Psoas muscle (tissue), 8 donors: ENCODE measurements around the gene ZNF544. TPM values are rescaled to one million over a fixed set of nuclear protein-coding genes. Genes with fewer than 3 reads are reported as not detected.

Source experiments
- ATAC-seq, 4 donors: fragments of 200-7000 bp; cut with Tn5 transposase; one replicate each; pipeline ENCODE4 v1.9.1; 2020; ENCODE audit warnings: moderate library complexity in 3 of 4, mild to moderate bottlenecking in 2 of 4
- DNase-seq, 2 donors: peaks; one replicate each; pipeline ENCODE4 v3.0.0-alpha.2; 2020
- H3K27ac ChIP-seq: fragments of 200-600 bp; one replicate; pipeline ENCODE4 v1.8.0; 2022
- H3K27me3 ChIP-seq, 3 donors: fragments of 200-600 bp in 1 of 3; one replicate each; pipeline versions ENCODE4 v1.6.1 to v1.8.0; 2013 to 2022; ENCODE audit warnings: low read length in 2 of 3, mild to moderate bottlenecking in 2 of 3, moderate library complexity in 1 of 3; ENCODE audit not compliant: insufficient read depth in 3 of 3
- H3K36me3 ChIP-seq, 2 donors: fragments of 200-600 bp in 1 of 2; one replicate each; pipeline versions ENCODE4 v1.6.1 to v1.8.0; 2013 to 2022; ENCODE audit warnings: low read depth in 1 of 2, mild to moderate bottlenecking in 1 of 2, moderate library complexity in 1 of 2; ENCODE audit not compliant: insufficient read depth in 1 of 2
- H3K4me1 ChIP-seq: fragments of 200-600 bp; one replicate; pipeline ENCODE4 v1.8.0; 2022
- H3K4me3 ChIP-seq: fragments of 200-600 bp; one replicate; pipeline ENCODE4 v1.8.0; 2022; ENCODE audit warnings: mild to moderate bottlenecking
- H3K9me3 ChIP-seq: fragments of 200-600 bp; one replicate; pipeline ENCODE4 v1.8.0; 2022
- CTCF ChIP-seq: fragments of 200-600 bp; IDR thresholded peaks from one replicate; pipeline ENCODE4 v1.8.0; 2022; ENCODE audit warnings: antibody characterized with exemption
- WGBS, 3 donors: extraction: QIAGEN DNeasy Blood & Tissue Kit; methylation state at CpG; one replicate each; pipeline versions ENCODE4 v1.1.6 to v1.1.7; 2013; 5-methylcytosine and 5-hydroxymethylcytosine counted together
- intact Hi-C, 2 donors: fragments of 100-400 bp; cut with DNase I; formaldehyde crosslinking; loops; one replicate each; pipeline versions ENCODE4 v1.11.0 to v1.14.2; 2022
- polyA plus RNA-seq, 3 donors: library from polyadenylated mRNA; stranded (reverse); fragments of 200-250 nt; gene quantifications; one replicate each; pipeline ENCODE4 v1.2.3, GENCODE V29; 2013
- total RNA-seq, 4 donors: library from RNA; stranded (reverse); fragmentation: NEBNext Ultra II Directional in 2 of 4; extraction: Animal tissue kit (Norgen Biotek cat#: 25700) in 2 of 4; gene quantifications; one replicate each; pipeline versions ENCODE4 v1.2.1 to v1.2.4, GENCODE V29; 2021 to 2023
- donor health status: healthy with polysubstance abuse.
- donor health status: DM: no; HTN: no; CAD: no; lungs with moderate emphysema.
- donor health status: Bipolar disorder and iron deficiency.
- donor health status: healthy.
- donor health status: DM: yes; HTN: yes; CAD: no.
- donor health status: DM: no; HTN: no; CAD: no.
- donor health status: DM: no; HTN: no; CAD: no.
- donor health status: DM: yes; HTN: yes; CAD: no.

Gene ZNF544
- total and polyA plus RNA-seq, 7 donors, result 2.4 to 15.3 (median 5.1) TPM

GRCh38 chr19:58284199-58284598 is 55.5 kb downstream of the ZNF544 start:
- Histone ChIP-seq H3K4me3 (no peak overlapping the region), H3K27ac (no peak overlapping the region), H3K9me3 (peaks cover 7% of the 10 kb centered on the region), H3K4me1 (no peaks in the 10 kb centered on the region), H3K36me3 (peaks cover 0 to 39% of the 10 kb centered on the region in 2 donors), H3K27me3 (no peaks in the 10 kb centered on the region)
- ATAC-seq, result no peak
- WGBS, 3 donors, result 79 to 84% (median 84%) methylated on average over 7 of the region's 7 CpGs
- no peak for DNase-seq
- intact Hi-C loops, result no loop called here
- TF ChIP-seq CTCF, result no peak

- Histone ChIP-seq H3K4me1 (no peaks in the 10 kb centered on the region), H3K9me3 (peaks cover 52% of the 10 kb centered on the region), H3K27ac (no peak overlapping the region), H3K4me3 (no peak overlapping the region), H3K36me3 (peaks cover 26 to 68% of the 10 kb centered on the region in 2 donors), H3K27me3 (no peaks in the 10 kb centered on the region)
- TF ChIP-seq CTCF, result no peak
- intact Hi-C loops, result no loop called here
- WGBS, 3 donors, result 91 to 95% (median 92%) methylated on average over 7 of the region's 7 CpGs
- ATAC-seq, result no peak
- DNase-seq, result no peak
Observed at GRCh38 chr19:58291943-58292342, 63.2 kb downstream of the ZNF544 start.

- Histone ChIP-seq H3K9me3 (peaks cover 48% of the 10 kb centered on the region), H3K4me3 (no peak overlapping the region), H3K27ac (no peak overlapping the region), H3K4me1 (no peaks in the 10 kb centered on the region), H3K36me3 (peaks cover 26 to 47% of the 10 kb centered on the region in 2 donors), H3K27me3 (no peaks in the 10 kb centered on the region)
- ATAC-seq, result no peak
- intact Hi-C loops, result no loop called here
- no peak for DNase-seq
- TF ChIP-seq CTCF, result no peak
- WGBS, 3 donors, result 96 to 97% (median 97%) methylated on average over 22 of the region's 22 CpGs
Observed at GRCh38 chr19:58294743-58295374, 66.1 kb downstream of the ZNF544 start.

GRCh38 chr19:58296104-58296503 is 67.4 kb downstream of the ZNF544 start:
- Histone ChIP-seq H3K27ac (no peak overlapping the region), H3K4me1 (no peaks in the 10 kb centered on the region), H3K9me3 (peaks cover 50% of the 10 kb centered on the region), H3K4me3 (no peak overlapping the region), H3K36me3 (peaks cover 23 to 43% of the 10 kb centered on the region in 2 donors), H3K27me3 (peaks cover 0 to 1% (median 0%) of the 10 kb centered on the region in 3 donors)
- intact Hi-C loops, result no loop called here
- 71 to 79% (median 72%) methylated on average over 7 of the region's 7 CpGs for WGBS, 3 donors
- no peak for ATAC-seq
- no peak for DNase-seq
- TF ChIP-seq CTCF, result no peak

- H3K36me3 ChIP-seq, result peaks cover 3 to 19% of the 10 kb centered on the region in 2 donors
- no peak overlapping the region for H3K4me3 ChIP-seq
- peaks cover 0 to 1% (median 0%) of the 10 kb centered on the region in 3 donors for H3K27me3 ChIP-seq
- intact Hi-C loops, result no loop called here
- ATAC-seq, result no peak
- no peak overlapping the region for H3K27ac ChIP-seq
- peaks cover 31% of the 10 kb centered on the region for H3K9me3 ChIP-seq
- TF ChIP-seq CTCF, result no peak
- DNase-seq, result no peak
- WGBS, 3 donors, result 89 to 96% (median 95%) methylated on average over 7 of the region's 7 CpGs
- no peaks in the 10 kb centered on the region for H3K4me1 ChIP-seq
Observed at GRCh38 chr19:58300620-58301019, 71.9 kb downstream of the ZNF544 start.
